Measurements from ENCODE around the gene ATXN1.

The ATXN1 gene

DNA sequence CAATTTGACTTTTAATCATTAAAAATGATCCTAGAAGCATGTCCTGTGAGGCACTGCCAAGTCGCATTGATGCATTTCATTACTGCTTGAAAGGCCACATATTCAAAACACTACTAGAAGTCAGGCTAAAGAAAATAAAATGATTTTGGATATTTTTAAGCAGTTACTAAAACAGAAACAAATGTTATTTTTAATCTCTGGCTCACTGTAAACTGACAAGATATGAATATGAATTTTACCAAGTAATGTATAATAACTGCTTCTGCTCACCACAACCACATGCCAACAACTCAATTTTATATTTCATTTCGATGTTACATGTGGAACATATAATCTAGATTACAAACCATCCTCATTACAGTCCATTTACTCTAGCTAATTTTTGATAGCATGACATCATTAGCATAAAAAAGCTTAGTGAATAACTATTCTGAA, 90.6 kb downstream of the ATXN1 start:
- no peak for DNase-seq

DNA sequence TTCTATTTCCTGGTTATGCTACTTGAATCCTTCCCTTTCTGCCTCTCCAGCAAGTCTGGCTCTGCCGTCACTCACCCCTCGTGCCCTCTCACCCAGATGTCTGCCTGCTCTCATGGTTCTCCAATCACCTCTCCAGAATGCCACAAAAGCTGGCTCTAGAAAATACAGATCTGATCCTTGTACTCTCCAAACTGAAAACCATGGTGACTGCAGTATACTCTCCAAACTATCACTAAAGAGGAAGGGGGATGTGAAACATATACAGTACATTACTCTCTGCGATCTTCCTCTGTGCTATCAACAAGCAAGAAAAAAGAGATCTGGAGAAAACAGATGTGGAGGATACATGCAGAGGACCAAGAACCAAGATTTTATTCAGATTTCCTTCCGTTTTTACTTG, 91.1 kb downstream of the ATXN1 start:
- no peak for DNase-seq

DNA sequence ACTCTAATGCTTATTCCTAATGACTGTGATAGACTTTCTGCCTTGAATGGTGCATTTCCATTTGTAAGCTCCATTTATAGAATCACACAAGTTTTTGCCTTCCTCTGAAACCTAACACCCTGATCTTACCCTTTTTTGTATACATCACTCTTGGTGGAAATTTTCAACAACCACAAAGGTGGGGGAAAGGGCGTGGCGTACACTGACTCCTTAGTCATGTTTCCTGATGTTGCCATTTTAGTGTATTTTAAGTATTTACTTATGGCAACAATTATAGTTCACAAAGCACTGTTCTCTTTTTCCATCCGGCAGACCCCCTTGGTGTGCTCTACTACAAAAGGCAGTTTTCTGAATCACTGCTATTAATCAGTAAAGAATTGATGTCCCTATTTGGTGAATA, 92.0 kb downstream of the ATXN1 start:
- DNase-seq: peak; percentile 77 to 78

DNA sequence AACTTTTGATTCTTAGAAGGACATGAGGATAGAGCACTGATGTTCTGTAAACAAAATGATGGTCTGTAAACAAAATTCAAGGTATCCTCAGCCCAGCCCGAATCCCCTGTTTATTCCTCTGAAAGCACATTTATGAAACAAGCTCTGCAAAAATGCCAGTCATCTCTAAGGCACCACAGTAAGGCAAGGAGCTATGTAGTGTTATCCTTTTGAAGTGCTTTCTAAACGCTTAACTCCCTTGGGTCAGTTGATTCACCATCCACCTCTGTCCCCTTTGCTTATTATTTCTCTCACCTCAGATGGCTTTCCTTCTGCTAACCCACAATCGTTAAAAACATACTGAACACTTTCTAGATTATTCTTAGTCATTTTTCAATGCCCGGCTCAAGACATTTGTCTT, 93.8 kb downstream of the ATXN1 start:
- DNase-seq: no peak

DNA sequence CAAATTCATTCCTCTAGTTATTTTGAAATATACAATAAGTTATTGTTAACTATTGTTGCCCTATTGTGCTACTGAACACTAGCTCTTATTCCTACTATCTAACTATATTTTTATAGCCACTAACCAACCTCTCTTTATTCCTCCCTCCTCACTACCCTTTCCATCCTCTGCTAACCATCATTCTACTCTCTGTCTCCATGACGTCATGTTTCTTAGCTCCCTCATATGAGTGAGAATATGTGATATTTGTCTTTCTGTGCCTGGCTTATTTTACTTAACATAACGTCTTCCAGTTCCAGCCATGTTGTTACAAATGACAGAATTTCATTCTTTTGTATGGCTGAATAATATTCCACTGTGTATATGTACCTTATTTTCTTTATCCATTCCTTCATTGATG, 95.3 kb downstream of the ATXN1 start:
- DNase-seq: no peak

DNA sequence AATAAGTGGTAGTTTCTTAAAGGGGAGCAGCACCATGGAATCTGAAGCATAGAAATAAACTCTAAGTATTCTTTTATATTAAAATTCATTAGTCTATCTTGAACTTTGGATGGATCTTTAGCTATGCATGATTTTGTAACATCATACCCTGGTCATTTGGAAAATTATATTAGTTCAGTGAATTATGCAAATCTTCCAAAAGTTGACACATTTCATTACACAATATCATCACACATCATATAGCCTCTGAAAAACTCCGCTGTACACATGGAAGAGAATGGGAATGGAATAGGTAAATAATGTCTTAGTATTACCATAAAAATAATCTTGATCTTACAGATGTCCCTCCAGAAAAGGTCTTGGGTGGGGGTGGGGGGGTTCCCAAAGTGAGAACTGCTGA, 96.1 kb downstream of the ATXN1 start:
- no peak for DNase-seq

DNA sequence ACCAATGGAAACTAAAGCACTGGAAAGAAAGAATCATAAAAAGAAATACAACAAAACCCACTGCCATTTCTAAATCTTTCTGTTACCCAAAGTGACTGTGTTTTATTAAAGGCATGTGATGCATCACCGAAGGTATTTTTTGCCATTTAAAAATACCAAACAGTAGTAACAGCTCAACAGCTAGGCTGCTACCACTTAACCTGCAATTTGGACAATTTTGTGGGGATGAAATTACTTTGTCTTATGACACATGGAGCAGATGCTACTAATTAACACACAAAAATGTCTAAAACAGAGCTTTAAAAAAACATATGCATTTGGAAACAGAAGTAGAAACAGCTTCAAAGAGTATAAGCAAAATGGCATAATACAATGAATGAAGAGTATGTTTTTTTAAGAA, 97.4 kb downstream of the ATXN1 start:
- DNase-seq: no peak

DNA sequence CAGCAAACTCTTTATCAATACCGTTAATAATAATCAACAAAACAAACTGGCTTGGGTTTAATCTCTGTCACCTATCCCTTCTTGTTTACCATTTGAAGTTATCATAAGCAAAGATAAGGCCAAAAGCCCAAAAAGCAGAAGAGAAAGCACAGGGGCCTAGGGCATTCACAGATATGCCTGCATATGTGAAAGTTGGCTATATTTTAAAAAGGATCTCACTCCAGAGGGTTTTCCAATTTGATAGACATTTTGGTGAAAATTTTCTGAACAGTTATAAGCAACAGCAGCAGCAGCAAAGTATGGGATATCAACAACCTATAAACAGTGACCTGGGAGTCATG, 101.1 kb downstream of the ATXN1 start:
- no peak for DNase-seq

DNA sequence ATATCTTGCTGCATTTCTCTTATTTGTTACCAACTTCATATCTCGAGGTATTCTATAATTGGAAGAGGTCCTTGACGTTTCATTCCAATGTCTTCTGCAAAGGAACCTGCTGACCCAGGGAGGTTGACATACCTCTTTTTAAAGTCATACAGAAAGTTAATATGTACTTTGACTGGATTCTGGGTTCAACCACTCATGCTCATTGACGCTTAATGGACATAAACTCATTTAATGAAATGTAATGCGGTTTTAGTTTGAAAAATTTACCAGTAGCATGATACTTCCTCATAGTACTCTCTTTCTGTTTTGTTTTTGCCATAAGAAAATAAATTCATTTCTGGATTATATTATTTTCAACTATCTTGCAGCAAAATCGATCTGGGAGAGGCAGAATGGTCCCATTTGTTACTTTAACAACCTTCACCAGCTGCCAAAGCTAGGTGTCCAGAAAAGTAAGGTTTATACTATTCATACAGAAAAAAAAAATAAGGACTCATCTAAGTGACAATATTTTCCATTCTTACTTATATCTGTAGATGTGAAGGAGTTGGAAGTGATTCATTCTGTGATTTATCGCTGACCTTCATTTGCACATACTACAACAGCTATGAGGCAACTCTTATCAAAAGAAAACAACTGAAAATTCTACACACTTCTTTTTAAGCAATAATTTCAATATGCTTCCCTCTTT, 101.6 kb downstream of the ATXN1 start:
- no peak for DNase-seq

DNA sequence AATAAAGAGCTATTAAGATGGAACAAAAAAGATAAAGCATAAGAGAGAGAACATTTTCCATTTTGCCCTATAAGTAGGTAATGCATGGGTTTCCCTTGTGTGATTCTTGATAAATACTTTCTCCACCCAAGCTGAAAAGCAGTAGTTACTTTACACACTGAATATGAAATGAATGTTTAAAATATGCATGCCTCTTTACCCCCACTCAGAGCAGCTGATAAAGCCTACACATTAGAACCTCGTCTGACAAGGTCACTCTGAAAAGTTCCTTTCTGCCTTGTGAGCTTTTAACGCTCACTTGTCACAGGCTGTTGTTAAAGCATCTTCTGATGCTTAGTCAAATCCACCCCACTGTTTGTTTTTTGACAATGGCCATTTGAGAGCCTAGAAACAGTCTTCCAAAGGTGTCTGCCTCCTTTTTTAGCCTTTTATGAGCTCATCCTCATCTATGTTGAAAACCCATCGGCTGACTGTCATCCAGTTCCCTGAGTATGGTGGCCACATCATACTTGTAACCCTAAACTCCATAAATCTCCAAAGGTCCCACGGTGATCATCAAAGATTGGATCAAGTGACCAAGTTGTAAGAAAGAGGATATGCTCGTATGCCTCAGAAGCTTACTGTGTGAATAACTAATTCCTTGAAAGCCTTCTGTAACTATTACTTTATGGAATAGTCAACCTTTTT, 102.8 kb downstream of the ATXN1 start:
- DNase-seq: no peak

DNA sequence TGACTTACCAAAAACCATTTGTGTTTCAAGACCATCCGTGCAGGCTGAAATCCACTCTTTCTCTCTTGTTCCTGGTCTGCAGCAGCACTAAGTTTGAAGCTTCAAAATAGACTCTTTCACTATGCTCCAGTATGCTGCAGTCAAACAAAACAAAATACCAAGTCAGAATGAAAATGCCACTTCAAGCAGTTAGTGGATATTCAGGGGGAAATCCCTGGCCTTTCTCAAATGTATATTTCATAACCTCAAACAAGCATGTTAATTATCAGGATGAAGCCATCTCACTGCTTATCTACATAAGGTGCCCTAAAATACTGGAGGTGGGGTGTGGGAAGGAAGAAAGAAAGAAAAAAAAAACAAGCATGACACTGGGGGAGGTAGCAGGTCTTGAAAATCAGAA, 103.5 kb downstream of the ATXN1 start:
- no peak for DNase-seq

DNA sequence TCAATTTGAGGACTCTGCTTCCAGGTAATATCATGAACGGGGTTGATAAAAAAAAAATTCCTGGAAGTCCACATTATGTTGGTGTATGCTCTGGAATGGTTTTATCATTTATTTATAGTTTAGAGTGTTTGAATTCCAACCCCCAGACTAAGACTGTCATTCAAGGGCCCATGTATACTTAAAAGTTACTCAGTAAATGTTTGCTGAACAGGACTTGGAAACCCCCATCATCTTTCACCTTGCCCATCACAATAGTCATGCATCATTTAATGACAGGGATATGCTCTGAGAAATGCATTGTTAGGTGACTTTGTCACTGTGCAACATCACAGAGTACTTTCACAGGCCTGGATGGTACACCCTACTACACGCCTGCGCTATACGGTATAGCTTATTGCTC, 104.8 kb downstream of the ATXN1 start:
- DNase-seq: no peak

DNA sequence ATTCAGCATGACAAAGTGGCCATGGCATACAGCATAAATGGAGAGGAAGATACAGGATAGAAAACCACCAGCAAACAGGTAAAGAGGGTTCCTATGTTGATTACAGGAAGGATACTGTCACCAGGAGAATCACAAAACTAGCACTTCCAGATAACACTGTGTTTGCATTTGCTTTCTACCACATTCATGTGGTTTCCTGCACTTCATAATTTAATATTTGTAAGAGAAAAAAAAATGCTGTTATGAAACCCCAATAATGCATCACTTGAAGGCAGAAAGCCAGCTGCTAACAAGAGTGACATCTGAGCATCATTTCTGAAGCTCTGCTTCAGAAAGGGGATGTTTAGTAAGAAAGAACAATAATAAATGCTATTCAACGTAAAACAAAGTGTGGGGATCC, 106.6 kb downstream of the ATXN1 start:
- DNase-seq: no peak

DNA sequence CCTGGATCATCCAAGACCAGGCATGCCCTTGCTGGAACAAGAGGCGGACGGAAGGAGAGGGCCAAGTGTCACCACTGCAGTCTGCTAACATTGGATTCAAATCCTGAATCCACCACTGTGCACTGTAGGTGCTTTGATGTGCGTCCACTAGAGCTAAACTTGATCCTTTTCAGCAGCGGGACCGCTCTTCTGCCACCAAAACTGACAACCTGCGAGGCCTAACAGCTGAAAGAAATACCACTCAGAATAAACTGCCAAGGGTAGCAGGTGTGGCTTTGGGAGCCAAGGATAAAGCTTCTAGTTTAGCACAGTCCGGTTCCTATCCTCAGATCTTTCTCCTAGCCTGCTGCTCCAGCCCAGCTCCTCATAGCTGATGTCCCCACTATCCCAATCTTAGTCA, 108.0 kb downstream of the ATXN1 start:
- DNase-seq: no peak

DNA sequence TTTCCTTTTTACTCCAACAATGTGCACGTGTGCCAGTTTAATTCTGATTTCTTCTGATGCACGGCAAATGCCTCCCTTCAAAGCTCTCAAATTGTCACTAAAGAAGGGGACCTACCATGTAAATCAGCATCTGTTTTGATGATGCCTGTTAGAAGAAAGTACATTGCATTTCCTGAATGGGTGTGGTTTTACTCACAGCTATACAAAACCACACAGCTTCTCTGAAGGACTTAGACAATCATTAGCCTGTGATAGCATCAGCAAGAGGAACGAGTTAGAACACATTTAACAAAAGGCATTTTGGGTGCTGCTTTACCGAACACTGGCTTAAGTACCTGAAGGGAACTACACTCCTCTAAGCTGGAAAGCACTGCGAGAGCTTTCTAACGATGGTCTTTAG, 109.4 kb downstream of the ATXN1 start:
- no peak for DNase-seq

DNA sequence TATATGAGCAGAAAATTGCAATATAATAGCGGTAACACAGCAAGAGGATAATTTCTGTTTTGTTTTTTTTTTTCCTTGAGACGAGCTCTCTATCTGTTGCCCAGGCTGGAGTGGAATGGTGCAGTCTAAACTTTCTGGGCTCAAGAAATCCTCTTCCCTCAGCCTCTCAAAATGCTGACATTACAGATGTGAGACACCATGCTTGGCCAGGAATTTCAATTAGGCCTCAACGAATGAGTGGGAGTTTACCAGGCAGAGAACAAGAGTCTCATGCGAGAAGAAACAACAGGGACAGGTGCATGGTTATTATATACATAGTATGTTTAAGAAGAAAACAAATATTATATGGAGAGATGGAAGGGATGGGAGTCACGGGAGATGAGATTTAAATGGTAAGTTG, 111.4 kb downstream of the ATXN1 start:
- DNase-seq: no peak

DNA sequence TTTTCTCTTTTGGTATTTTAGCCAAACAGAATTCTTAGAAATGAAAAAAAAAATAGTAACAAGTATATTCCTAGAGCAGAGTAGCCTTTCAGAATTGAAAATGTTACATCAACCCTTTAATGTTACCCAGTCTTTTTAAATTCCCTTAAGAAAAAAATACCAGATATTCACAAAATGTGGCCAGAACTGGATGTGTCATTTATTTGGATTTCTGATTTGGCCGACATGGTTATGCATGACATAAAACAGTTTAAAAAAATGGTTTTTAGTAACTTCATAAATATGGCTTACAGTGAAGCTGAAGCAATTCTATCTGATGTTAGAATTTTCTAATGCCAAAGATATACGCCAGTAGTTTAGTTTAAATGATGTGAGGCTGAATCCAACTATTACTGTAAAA, 112.0 kb downstream of the ATXN1 start:
- no peak for DNase-seq

DNA sequence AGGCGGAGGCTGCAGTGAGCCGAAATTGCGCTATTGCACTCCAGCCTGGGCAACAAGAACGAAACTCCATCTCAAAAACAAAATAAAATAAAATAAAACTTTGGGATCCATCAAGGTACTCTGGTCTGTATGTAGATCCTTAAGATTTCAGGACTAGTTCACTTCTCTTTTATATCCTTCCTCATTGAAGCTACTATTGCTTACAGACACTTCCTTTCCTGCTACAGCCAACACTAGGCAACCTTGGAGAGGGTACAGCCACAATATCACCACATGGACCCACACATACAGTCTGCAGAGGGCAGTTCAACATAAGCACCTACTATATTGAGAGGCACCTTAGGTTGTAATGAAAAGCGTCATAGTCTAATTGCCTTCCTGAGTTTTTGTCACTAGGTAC, 113.3 kb downstream of the ATXN1 start:
- no peak for DNase-seq

DNA sequence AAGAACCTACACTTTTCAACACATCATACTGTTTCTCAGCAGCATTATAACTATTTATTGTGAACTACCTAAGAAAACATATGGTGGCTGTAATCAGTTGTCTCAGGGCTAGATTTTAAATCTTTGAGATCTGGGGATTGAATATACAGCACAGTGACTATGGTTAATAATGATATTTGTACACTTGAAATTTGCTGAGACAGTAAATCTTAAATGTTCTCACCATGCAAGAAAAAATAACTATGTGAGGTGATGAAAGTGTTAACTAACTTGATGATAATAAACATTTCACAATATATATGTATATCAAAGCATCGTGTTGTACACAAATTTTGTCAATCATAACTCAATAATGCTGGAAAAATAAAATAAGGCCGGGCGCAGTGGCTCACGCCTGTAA, 113.8 kb downstream of the ATXN1 start:
- no peak for DNase-seq

DNA sequence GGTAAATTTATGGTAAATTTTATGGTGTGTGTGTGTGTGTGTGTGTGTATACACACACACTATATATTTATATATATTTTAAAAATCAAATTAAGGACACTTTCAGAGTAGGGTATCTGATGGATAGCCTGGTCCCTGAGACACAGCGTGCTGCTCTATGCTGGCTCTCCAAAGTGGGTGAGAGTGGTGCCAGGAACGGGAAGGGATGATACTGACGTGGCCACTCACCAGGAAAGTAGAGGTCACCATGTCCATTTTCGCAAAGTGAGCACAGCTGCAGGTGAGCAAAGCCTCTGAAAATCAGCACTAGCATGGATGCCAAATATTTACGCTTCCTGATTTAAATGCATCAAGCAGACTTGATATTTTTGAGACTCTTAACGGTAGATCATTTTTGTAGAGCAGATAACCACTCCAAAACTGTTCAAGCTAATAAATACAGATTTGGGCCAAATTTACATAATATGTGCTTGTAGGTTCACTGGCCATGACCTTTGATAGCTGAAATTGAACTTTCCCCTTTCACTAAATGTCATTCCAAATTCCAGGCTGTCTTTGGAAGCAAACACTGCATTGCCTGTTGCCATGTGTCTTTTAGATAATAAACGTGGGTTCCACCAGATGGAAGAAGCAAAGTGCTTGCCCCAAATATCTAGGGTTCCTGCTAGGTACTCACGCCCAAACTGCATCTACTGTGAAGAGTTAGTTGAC, 116.6 kb downstream of the ATXN1 start:
- DNase-seq: no peak

DNA sequence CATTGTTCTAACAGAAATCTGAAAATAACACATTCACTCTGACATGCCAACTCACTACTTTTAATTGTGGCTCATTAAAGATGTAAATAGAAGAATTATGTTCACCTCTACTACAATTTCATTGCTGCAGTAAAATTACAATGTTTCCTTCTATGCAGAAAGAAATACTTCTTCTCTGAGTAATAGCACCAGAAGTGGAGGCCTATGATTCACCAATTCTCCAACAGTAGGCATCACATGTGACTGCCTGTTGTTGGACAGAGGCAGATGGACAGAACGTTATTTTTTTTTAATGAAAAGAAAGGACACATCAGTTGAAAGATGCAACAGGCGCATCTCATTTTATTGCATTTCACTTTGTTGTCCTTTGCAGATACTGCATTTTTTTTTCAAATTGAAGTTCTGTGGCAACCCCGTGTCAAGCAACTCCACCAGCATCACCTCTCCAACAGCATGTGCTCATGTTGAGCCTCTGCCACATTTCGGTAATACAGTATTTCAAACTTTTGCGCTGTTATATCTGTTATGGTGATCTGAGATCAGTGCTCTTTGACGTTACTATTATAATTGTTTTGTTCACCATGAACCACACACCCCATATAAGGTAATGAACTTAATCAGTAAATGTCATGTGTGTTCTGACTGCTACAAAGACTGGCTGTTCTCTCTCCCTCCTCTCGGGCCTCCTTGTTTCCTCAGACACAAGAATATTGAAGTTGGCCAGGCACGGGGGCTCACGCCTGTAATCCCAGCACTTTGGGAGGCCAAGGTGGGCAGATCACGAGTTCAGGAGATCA, 121.4 kb downstream of the ATXN1 start:
- no peak for DNase-seq

DNA sequence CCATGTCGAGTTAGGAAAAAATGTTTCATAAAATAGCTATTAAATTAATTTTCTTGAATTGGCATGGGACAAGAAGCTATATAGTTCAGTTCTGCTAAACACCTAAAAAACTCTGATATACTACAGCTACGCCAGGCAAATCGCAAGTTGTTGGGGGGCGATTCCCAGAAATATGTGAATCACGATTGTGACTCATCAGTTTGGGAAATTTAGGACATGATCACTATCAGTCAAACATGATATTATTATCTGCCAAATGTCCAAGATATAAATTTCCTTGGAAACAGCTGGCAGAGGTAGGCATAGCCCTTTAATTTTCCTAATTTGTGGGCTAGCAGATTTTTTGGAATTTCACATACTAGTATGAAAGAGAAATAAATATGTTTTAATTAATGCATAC, 123.6 kb downstream of the ATXN1 start:
- no peak for DNase-seq

DNA sequence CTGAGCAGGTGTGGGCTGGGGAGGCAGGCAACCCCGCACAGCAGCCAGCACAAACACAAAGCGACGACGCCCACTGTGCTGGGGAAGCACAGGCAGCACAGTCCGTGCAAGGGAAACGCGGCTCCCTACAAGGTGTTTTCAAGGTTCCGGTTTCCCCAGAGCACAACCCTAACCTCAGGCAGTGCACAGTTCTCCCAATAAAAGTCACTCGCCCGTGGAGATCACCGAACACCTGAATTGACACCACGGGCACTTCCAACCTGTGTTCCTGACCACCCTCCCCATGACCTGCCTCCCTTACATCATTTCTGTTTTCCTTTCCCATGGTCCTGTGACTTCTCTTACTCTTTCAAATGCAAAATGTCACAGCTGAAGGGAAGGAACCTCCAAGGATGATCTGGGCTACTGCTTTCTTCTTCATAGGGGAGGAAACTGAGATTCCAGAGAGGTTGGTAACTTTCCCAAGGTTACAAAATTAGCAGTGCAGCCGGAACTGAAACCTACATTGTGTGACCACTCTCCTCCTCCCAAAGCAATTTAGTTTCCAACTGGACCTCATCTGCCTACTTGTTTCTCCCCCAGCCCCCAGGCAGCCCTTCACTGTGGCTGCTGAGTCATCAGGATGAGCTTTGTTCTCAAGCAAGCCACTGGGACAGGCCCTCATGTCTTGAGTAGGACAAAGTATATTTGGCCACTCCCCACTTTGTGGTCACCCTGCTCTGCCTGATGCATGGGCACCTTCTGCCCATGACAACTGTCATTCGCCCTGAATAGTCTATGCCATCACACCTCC, 125.3 kb downstream of the ATXN1 start:
- DNase-seq: no peak
